Endothelial cell (in vitro differentiated cells): ENCODE measurements around the gene TMEM120A. TPM values are rescaled to one million over a fixed set of nuclear protein-coding genes. Genes with fewer than 3 reads are reported as not detected.

Source experiments
- DNase-seq: peaks from one replicate; pipeline ENCODE4 v3.0.0; 2021; ENCODE audit warnings: low spot score
- H3K27ac Mint-ChIP-seq: one replicate; pipeline ENCODE4 v1.8.0; 2021; ENCODE audit warnings: mixed read lengths, inconsistent platforms; ENCODE audit not compliant: unreplicated experiment
- H3K27me3 Mint-ChIP-seq: one replicate; pipeline ENCODE4 v1.8.0; 2021; ENCODE audit warnings: mild to moderate bottlenecking, moderate library complexity, mixed read lengths, inconsistent platforms; ENCODE audit not compliant: unreplicated experiment
- H3K36me3 Mint-ChIP-seq: one replicate; pipeline ENCODE4 v1.8.0; 2021; ENCODE audit warnings: mild to moderate bottlenecking, low read depth, mixed read lengths, inconsistent platforms; ENCODE audit not compliant: unreplicated experiment
- H3K4me1 Mint-ChIP-seq: one replicate; pipeline ENCODE4 v1.8.0; 2021; ENCODE audit warnings: mild to moderate bottlenecking, mixed read lengths, inconsistent platforms; ENCODE audit not compliant: unreplicated experiment
- H3K4me3 Mint-ChIP-seq: one replicate; pipeline ENCODE4 v1.8.0; 2021; ENCODE audit warnings: mild to moderate bottlenecking, mixed read lengths, inconsistent platforms; ENCODE audit not compliant: unreplicated experiment
- H3K9me3 Mint-ChIP-seq: one replicate; pipeline ENCODE4 v1.8.0; 2021; ENCODE audit warnings: mixed read lengths, inconsistent platforms; ENCODE audit not compliant: unreplicated experiment
- total RNA-seq: library from RNA; stranded (reverse); fragmentation: NEBNext Ultra II Directional; extraction: Animal tissue kit (Norgen Biotek cat#: 25700); gene quantifications from one replicate; pipeline ENCODE4 v1.2.1, GENCODE V29; 2021; ENCODE audit not compliant: unreplicated experiment
- TF ChIP-seq, protein P1 (sequence below): fragments of 200-600 bp; sonication (generic); IDR thresholded peaks from one replicate; pipeline ENCODE4 v1.5.0; 2021; ENCODE audit warnings: antibody characterized with exemption; ENCODE audit not compliant: unreplicated experiment

Gene TMEM120A
- total RNA-seq, 1 donor from 2014 or later, result 18.2 TPM

DNA sequence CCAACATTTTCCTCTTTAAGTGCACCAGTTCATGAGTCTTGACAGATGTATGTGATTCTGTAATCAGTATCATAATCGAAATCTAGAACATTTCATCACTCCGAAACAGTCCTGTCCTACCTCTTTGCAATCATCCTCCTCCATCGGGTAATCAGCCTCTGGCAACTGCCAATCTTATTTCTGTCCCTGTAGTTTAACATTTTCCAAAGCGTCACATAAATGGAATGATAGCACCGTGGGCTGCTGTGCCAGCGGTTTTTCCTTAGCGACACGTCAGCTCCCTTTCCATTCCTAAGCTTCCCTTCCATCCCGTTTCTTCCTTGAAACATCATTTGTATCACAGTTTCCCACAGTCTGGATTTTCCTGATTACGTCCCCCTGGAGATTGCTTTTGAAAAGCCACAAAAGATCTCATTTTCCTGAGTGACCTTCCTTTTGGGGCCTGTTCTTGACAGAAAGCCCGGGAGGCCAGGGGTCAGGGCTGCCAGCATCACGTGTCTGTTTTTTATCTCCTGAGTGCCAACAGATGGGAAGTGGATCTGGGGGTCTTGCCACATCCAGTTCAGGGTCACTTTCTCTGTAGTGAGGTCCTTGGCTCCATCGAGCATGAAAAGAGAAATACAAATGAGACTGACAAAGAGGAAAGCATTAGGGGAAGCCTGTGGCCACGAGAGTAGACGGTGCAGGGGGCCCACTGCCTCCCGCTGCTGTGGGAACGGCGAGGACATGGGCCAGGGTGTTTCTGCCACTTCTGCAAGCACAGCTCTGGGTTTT, 31.6 kb downstream of the TMEM120A start:
- Mint-ChIP-seq H3K4me1 (peaks cover 14% of the 10 kb centered on the region), H3K4me3 (no peak overlapping the region), H3K9me3 (no peaks in the 10 kb centered on the region), H3K36me3 (peaks cover 13% of the 10 kb centered on the region), H3K27ac (peak overlapping the region; percentile 7), H3K27me3 (peaks cover 6% of the 10 kb centered on the region)
- DNase-seq, result no peak
- TF ChIP-seq, protein P1, sequence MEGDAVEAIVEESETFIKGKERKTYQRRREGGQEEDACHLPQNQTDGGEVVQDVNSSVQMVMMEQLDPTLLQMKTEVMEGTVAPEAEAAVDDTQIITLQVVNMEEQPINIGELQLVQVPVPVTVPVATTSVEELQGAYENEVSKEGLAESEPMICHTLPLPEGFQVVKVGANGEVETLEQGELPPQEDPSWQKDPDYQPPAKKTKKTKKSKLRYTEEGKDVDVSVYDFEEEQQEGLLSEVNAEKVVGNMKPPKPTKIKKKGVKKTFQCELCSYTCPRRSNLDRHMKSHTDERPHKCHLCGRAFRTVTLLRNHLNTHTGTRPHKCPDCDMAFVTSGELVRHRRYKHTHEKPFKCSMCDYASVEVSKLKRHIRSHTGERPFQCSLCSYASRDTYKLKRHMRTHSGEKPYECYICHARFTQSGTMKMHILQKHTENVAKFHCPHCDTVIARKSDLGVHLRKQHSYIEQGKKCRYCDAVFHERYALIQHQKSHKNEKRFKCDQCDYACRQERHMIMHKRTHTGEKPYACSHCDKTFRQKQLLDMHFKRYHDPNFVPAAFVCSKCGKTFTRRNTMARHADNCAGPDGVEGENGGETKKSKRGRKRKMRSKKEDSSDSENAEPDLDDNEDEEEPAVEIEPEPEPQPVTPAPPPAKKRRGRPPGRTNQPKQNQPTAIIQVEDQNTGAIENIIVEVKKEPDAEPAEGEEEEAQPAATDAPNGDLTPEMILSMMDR, result no peak

DNA sequence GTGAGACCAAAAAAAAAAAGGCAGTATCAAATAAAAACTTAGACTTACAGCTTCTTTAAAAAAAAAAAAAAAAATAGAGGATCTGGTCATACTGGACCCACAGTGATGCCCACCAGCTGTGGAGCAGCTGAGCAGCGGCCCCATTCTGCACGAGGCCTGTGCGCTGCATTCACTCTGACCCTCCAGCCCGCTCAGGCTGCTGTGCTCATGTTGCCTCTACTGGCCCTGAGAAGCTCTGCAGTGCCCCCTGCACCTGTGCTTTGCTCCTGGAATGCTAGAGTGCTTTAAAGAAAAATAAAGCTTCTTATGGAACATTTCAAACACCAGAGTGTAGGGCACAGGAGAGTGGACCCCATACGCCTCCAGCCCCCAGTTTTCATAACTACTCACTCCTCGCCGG, 33.2 kb downstream of the TMEM120A start:
- H3K27ac Mint-ChIP-seq, result no peak overlapping the region
- no peak for DNase-seq
- H3K27me3 Mint-ChIP-seq, result peaks cover 2% of the 10 kb centered on the region
- peaks cover 6% of the 10 kb centered on the region for H3K4me1 Mint-ChIP-seq
- TF ChIP-seq, protein P1, result no peak
- H3K9me3 Mint-ChIP-seq, result no peaks in the 10 kb centered on the region
- peaks cover 13% of the 10 kb centered on the region for H3K36me3 Mint-ChIP-seq
- no peak overlapping the region for H3K4me3 Mint-ChIP-seq

DNA sequence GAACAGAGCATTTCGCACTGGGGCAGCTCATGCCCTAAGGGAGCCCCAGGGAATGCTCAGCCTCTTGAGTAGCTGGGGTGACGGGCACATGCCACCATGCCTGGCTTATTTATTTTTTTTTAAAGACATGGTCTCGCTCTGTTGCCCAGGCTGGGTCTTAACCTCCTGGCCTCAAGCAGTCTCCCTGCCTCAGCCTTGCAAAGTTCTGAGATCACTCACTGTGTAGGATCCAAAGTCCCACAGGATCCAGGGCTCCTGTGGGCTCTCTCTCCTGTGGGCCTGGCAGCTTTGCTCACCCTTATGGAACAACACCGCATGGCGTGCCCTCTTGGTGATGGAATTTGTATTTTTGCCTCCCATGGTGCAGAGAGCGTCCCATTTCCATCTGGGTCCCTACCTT, 34.0 kb downstream of the TMEM120A start:
- no peak overlapping the region for H3K4me3 Mint-ChIP-seq
- no peak for DNase-seq
- peaks cover 2% of the 10 kb centered on the region for H3K27me3 Mint-ChIP-seq
- no peak overlapping the region for H3K27ac Mint-ChIP-seq
- TF ChIP-seq, protein P1, result no peak
- no peaks in the 10 kb centered on the region for H3K9me3 Mint-ChIP-seq
- peaks cover 9% of the 10 kb centered on the region for H3K36me3 Mint-ChIP-seq
- peaks cover 6% of the 10 kb centered on the region for H3K4me1 Mint-ChIP-seq

DNA sequence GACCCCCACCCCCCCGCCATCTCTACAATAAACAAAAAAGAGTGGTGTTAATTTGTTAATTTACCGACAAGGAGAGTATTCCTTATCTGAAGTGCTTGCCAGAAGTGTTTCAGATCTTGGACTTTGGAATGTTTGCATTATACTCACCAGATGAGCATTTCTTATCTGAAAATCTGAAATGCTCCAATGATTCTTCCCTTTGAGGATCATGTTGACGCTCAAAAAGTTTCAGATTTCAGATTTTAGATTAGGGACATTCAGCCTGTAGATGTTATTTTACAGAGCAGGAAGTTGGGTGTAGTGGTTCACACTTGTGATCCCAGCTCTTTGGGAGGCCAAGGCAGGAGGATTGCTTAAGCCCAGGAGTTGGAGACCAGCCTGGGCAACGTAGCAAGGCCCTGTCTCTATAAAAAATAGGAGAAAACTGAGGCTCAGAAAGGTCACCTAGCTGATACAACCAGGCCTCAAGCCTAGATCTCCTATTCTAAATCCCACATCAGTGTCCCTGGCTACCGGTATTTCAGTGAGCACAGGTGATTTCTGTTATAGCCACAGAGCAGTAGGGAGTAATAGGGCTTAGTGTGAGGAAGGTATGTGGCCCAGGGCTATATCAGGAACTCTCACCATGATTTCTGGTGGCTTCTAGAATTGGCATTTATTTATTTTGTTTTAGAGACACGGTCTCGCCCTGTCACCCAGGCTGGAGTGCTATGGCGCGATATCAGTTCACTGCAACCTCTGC, 35.4 kb downstream of the TMEM120A start:
- no peak overlapping the region for H3K27ac Mint-ChIP-seq
- H3K4me3 Mint-ChIP-seq, result no peak overlapping the region
- H3K9me3 Mint-ChIP-seq, result no peaks in the 10 kb centered on the region
- H3K4me1 Mint-ChIP-seq, result peaks cover 6% of the 10 kb centered on the region
- no peak for DNase-seq
- TF ChIP-seq, protein P1, result no peak
- H3K36me3 Mint-ChIP-seq, result peaks cover 6% of the 10 kb centered on the region
- peaks cover 2% of the 10 kb centered on the region for H3K27me3 Mint-ChIP-seq
